GM21381 (cell line): ENCODE data around the gene MFSD12.
"Not testable (repeated sequence)": the region's sequence is repeated elsewhere in the genome, so short reads cannot be mapped to it uniquely, and the experiment has no call there.

Source experiments
- ATAC-seq: cut with Tn5 transposase; IDR thresholded peaks from one replicate; pipeline ENCODE4 v1.9.1; 2021; ENCODE audit warnings: mild to moderate bottlenecking, moderate library complexity; ENCODE audit not compliant: unreplicated experiment

The MFSD12 gene

DNA sequence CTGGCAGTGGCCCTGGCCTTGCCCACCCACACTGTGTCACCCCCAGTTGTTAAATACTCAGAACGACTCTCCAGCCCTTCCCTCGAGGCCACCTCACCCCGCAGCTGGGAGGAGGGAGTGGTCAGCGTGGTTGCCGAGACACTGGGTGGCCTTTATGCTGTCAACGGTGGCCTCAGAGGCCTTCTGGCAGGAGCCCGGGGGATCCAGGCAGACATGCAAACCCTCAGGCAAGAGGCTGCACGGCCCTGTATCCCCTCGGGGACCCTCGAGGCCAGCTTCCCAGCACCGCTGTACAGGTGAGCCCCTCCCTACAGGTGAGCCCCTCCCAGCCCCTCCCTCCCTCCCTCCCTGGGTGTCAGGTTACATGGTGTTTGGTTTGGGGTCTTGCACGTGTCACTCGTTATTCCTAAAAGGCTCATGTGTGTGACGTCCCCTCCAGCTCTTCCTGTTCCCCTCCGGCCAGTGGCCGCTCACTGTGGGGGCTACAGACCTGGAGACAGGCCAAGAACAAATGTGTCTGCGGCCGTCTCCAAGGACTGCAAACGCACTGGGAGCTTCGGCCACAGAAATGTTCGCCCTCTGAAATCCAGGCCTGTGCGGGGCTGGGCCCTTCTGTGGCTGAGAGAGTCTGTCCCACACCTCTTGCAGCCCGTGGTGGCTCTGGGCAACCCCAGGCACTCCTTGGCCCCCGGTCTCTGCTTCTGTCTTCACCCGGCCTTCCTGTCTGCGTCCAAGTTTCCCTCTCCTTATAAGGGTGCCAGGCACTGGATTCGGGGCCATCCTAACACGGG lies 18.2 kb downstream of the MFSD12 start, which contains the start of gene TEKTIP1:
TEKTIP1 (plus strand) TSS at position 210 of the 791 bp plus-strand sequence; CDS start at position 214, 4 bp downstream.
- ATAC-seq = no peak

DNA sequence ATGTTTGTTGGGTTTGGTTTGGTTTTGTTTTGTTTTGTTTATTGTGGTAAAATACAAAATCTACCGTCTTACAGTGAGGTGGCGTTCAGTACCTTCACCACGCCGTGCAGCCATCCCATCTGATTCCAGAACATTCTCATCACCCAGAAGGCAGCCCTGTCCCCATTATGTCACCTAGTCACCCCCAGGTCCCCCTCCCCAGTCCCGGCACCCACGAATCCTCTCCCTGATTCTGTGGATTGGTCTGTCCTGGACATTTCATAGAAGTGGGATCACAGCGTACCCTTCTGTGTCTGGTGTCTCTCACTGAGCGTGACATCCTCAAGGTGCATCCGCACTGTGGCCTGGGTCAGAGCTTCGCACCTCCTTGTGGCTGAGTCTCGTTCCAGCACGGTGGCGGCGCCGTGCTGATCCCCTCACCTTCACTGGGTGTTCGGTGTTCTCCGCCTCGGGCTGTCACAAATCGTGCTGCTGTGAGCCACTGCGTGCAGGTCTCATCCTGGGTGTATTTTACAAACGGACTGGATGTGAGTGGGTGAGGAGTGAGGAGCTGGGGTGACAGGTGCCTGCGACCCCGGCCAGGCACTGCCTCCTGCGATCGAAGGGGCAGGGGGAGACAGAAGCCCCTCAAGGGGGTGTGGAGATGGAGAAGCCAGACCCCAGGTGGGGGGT lies 19.0 kb downstream of the MFSD12 start:
- ATAC-seq = no peak

DNA sequence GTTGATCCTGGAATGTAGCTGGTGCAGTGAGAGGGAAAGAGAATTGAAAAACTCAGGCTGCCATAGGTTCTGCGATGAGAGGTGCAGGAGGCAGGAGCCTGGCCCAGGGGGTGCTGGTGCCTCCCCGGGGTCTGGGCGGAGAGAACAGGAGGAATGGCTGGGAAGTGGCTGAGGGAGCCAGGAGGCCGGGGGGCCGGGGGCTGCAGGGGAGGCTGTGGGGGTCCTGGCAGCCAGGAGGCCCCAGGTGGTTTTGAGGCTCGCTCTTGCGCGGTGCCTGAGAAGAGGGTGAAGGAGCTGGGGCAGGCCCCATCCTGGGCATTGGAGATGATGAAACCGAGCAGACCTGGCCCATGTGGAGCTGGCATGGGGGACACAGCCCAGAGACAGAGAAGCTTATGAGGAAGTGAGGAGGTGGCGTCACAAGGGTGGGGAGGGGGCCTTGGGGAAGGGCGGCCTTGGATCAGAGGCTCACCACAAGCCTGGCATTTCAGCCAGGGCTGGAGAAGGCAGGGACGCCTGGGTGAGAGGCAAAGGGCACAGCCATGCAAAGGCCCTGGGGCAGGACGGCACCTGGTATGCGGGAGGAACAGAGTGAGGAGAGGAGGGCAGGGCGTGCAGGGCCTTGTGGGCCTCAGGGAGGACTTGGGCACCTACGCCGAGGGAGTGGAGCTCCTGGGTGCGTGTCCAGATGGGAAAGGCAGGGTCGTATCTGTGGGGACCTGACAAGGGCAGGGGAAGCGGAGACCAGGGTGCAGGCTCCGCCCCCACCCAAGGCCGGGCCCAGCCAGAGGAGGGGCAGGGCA lies 19.7 kb downstream of the MFSD12 start:
- no peak for ATAC-seq

DNA sequence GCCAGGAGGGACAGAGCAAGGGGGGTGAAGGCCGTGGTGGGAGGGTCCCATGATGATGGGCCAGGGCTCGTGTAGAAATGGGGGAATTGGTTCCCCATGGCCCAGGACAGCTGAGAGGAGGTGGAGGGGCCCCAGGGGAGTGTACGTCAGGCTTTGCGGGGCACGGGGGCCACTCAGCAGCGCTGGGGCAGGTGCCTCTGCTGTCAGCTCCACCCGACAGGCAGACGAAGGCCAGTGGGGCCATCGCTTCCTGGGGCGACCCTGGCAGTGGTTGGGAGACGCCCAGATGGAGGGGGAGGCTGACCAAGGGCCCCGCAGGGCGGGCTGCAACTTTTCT lies 20.3 kb downstream of the MFSD12 start:
- ATAC-seq = no peak

DNA sequence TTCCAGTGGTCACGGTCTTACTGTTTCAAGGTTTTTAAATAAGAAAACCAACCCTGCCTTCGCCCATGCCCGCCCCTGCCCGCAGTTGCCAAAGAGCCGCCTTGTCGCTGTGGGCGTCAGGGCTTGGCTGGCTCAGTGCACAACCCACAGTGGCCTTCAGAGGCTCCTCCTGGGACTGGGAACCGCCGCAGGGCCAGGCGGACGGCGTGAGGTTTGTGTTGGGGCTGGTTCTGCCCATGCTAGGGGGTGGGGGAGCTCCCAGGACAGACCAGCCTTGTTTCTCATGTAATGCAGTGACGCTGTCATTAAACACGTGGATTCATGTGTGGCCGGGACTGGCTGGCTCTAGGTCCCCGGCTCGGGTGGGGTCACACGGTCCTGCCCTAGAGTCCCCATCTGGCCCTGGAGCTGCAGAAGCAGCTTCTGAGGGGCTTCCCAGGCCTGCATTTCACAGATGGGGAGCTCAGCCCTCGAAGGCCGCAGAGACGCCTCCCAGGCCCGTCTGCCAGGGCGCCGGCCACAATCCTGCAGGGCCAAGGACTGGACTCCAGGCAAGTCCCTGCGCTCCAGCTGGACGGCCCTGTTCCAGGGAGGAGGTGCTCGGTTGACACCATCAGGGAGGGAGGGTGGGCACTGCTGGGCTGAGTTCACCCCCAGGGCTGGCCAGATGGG lies 20.8 kb downstream of the MFSD12 start:
- ATAC-seq = no peak

DNA sequence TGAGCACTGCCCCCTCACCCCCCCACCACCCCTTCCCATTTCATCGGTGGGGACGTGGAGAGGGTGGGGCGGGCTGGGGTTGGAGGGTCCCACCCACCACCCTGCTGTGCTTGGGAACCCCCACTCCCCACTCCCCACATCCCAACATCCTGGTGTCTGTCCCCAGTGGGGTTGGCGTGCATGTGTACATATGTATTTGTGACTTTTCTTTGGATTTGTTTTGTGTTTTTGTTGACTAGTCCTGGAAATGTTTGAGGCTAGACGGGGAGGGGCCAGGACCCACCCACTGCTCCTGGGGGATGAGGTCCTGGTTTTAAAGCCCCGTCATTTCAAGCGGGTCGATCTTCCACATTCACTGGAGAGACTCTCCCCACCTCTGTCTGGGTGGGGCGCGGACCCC lies 21.4 kb downstream of the MFSD12 start:
- no peak for ATAC-seq

DNA sequence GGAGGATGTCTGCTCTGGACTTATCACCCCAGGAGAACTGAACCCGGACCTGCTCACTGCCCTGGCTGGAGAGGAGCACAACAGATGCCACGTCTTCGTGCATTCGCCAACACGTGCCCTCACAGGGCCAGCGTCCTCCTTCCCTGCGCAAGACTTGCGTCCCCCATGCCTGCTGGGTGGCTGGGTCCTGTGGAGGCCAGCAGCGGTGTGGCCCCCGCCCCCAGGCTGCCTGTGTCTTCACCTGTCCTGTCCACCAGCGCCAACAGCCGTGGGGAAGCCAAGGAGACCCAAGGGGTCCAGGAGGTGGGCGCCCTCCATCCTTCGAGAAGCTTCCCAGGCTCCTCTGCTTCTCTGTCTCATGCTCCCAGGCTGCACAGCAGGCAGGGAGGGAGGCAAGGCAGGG lies 21.8 kb downstream of the MFSD12 start:
- no peak for ATAC-seq

DNA sequence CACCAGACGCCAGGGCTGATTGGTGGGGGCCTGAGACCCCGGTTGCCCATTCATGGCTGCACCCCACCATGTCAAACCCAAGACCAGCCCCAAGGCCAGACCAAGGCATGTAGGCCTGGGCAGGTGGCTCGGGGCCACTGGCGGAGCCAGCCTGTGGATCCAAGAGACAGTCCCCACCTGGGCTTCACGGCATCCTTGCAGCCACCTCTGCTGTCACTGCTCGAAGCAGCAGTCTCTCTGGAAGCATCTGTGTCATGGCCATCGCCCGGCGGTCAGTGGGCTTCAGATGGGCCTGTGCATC lies 22.2 kb downstream of the MFSD12 start:
- ATAC-seq = no peak

DNA sequence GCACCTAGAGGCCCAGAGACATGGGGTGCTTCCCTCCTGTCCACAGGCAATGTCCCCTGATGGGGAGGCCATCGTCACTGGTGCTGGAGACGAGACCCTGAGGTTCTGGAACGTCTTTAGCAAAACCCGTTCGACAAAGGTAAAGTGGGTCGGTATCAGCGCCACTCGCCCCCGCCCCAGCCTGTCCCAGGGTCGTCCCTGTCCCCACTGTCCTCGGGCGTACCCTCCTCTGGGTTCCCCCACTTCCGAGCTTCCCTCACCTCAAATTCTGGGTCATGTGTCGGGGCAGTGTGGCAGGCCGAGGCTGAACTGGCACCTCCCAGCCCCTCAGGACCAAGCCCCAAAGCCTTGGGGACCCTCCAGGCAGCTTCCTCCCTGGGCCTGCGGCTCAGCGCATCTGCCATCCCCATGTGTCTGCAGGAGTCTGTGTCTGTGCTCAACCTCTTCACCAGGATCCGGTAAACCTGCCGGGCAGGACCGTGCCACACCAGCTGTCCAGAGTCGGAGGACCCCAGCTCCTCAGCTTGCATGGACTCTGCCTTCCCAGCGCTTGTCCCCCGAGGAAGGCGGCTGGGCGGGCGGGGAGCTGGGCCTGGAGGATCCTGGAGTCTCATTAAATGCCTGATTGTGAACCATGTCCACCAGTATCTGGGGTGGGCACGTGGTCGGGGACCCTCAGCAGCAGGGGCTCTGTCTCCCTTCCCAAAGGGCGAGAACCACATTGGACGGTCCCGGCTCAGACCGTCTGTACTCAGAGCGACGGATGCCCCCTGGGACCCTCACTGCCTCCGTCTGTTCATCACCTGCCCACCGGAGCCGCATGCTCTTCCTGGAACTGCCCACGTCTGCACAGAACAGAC lies 22.8 kb downstream of the MFSD12 start:
- ATAC-seq = no peak

DNA sequence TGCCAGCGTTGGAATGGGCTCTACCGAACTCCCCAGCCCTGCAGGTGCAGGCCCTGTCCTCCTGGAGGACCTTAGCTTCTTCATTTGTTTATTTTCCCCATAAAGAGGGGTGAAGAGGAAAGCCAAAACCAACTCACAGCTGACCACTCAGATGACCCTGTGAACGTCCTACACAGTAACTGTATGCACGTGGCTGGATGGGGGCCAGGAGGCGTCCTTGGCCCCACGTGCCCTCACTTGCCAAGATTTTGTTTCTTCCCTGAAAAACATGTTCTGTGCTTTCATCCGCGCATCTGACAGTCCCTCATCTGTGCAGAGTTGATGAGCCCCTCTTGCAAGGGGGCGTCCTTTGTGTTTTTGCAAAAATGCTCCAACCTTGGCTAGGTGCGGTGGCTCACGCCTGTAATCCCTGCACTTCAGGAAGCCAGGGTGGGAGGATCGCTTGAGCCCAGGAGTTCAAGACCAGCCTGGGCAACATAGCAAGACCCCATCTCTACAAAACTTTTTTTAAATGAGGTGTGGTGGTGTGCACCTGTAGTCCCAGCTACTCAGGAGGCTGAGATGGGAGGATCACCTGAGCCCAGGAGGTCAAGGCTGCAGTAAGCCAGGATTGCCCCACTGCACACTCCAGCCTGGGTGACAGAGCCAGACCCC lies 23.7 kb downstream of the MFSD12 start:
- ATAC-seq = no peak

DNA sequence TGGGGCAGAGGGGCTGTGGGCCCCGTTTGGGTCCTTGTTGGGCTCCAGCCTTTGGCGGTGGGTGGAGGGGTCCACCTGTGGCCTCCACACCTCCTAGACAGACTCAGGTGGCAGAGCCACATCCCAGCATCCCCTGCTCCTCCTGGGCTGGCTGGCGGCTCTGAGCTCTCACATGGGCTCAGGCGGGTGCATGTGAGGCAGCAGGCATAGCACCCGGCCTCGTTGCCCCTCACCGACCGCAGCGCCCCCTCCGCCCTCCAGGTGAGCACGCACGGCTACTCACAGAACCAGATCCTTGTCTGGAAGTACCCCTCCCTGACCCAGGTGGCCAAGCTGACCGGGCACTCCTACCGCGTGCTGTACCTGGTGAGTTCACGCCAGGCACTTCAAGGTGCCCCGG lies 24.4 kb downstream of the MFSD12 start:
- no peak for ATAC-seq

DNA sequence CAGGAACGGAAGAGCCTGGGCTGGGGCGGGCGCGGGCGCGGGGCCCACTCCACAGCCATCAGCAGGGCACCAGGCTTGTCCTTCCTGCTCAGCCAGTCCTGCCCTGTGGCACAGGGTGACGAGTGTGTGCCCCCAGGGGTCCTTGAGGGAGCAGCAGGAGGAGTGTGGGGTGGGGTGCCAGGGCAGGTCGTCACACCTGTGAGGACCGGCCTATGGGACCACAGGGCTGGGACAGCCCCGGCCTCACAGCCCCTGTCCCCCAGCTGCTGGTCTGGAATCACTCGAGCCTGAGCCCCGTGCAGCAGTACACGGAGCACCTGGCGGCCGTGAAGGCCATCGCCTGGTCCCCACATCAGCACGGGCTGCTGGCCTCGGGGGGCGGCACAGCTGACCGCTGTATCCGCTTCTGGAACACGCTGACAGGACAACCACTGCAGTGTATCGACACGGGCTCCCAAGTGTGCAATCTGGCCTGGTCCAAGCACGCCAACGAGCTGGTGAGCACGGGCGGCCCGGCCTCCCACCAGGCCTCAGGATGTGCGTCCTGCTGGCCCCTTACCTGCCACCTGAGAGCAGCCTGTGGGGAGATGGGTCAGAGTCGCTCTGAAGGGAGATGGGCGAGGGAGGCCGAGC lies 25.1 kb downstream of the MFSD12 start:
- ATAC-seq = no peak

DNA sequence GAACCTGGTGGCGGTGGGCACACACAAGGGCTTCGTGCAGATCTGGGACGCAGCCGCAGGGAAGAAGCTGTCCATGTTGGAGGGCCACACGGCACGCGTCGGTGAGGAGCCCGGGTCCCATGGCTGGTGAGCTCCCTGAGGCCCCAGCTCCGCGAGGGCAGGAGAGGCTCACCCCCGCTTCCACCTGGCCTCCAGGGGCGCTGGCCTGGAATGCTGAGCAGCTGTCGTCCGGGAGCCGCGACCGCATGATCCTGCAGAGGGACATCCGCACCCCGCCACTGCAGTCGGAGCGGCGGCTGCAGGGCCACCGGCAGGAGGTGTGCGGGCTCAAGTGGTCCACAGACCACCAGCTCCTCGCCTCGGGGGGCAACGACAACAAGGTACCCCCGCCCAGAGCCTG lies 25.7 kb downstream of the MFSD12 start:
- no peak for ATAC-seq

DNA sequence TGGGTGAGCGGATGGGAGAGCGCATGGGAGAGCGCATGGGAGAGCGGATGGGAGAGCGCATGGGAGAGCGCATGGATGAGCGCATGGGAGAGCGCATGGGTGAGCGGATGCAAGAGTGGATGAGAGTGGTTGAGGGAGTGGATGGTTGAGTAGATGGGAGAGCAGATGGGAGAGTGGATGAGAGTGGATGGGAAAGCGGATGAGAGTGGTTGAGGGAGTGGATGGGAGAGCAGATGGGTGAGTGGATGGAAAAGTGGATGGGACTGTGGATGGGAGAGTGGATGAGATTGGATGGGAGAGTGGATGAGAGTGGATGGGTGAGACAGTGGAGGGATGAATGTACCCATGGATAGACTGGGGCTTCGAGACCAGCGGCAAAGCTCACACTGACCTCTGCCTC lies 27.0 kb downstream of the MFSD12 start:
- no peak for ATAC-seq

DNA sequence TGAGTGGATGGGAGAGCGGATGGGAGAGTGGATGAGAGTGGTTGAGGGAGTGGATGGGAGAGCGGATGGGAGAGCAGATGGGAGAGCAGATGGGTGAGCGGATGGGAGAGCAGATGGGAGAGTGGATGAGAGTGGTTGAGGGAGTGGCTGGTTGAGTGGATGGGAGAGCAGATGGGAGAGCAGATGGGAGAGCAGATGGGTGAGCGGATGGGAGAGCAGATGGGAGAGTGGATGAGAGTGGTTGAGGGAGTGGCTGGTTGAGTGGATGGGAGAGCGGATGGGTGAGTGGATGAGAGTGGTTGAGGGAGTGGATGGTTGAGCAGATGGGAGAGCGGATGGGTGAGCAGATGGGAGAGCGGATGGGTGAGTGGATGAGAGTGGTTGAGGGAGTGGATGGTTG lies 28.1 kb downstream of the MFSD12 start:
- not testable (repeated sequence) for ATAC-seq

DNA sequence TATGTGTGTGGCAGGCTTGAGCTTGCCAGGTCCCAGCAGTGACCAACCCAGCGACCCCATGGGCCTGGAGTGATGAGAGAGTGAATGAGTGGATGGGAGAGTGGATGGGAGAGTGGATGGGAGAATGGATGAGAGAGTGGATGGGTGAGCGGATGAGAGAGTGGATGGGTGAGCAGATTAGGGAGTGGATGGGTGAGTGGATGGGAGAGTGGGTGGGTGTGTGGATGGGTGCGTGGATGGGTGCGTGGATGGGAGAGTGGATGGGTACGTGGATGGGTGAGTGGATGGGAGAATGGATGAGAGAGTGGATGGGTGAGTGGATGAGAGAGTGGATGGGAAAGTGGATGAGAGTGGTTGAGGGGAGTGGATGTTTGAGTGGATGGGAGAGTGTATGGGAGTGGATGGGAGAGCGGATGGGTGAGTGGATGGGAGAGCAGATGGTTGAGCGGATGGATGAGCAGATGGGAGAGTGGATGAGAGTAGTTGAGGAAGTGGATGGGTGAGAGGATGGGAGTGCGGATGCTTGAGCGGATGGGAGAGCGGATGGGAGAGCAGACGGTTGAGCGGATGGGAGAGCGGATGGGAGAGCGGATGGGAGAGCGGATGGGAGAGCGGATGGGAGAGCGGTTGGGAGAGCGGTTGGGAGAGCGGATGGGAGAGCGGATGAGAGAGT lies 28.7 kb downstream of the MFSD12 start:
- ATAC-seq = no peak

DNA sequence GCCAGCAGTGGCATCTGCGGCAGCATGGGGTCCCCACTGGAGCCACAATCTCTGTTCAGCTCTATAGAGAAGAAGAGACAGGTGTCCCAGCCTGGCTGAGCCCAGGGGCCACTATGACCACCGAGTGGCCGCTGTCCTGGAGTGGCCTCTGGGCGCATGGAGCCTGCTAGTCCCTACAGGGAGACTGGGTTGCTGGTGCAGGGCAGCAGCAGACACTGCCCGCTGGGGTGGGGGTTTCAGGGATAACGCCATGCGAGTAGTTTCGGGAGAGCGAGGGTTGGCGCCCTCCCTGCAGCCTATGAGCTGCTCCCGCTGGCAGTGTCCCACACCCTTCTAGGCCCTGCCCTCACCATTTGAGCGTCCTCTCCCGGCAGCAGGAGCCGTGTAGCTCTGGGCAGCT lies 29.3 kb downstream of the MFSD12 start:
- no peak for ATAC-seq

DNA sequence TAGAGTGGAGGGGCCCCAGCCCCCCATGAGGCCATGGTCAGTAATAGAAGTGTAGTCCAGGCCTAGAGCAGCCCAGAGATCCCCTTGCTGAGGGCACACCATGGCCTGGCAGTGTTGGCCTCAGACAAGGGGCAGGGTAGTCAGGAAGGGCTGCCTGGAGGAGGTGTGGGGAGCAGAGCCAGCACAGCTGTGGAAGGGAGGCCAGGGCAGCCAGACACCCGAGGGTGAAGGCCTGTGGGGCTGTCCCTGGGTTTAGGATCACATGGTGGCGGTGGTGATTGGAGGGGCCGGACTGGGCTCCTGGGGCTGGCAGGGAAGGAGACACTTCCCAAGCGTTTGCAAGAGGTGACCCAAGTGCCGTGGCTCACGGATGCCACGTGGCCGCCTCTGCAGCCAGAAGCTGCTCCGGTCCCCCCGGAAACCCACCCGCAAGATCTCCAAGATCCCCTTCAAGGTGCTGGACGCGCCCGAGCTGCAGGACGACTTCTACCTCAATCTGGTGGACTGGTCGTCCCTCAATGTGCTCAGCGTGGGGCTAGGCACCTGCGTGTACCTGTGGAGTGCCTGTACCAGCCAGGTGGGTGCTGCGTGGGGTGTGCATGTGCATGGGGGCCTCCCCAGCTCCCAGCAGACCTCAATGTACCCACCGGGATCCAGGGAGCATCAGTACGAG lies 30.0 kb downstream of the MFSD12 start:
- no peak for ATAC-seq
